ENCODE results near the gene PFDN1.

- TF ChIP-seq CTCF (IDR thresholded peaks at IDR 0.05; ENCODE audit: low read depth, low read length, poor library complexity, severe bottlenecking) (no peak), EZH2phosphoT487 (IDR thresholded peaks at IDR 0.05; ENCODE audit: borderline replicate concordance, low read length) (no peak)
Measured at GRCh38 chr5:140310434-140310833, 7.5 kb upstream of the PFDN1 start.
